Pons (tissue), 1 donor: ENCODE data around the gene HNRNPLL.
"Not testable (repeated sequence)": the region's sequence is repeated elsewhere in the genome, so short reads cannot be mapped to it uniquely, and the experiment has no call there.

ENCODE experiments used
- DNase-seq: peaks from one replicate; pipeline ENCODE4 v3.0.0-alpha.2; 2016; ENCODE audit warnings: low spot score

HNRNPLL gene

GRCh38 chr2:38602732-38603401, at the start of gene HNRNPLL:
HNRNPLL (minus strand) TSS chr2:38602928; CDS start chr2:38602626, 302 bp downstream.
- DNase-seq: peak; percentile 93

- DNase-seq: peak; percentile 9
These were observed 48.0 kb upstream of the HNRNPLL start for GRCh38 chr2:38650717-38651116.

- DNase-seq: no peak
These were observed 47.3 kb upstream of the HNRNPLL start for GRCh38 chr2:38650012-38650411.

- DNase-seq: no peak
These were observed 46.5 kb upstream of the HNRNPLL start for GRCh38 chr2:38649176-38649728.

- DNase-seq: no peak
These were observed 45.5 kb upstream of the HNRNPLL start for GRCh38 chr2:38648107-38648761.

GRCh38 chr2:38643683-38644511, 41.2 kb upstream of the HNRNPLL start:
- not testable (repeated sequence) for DNase-seq

- DNase-seq: no peak
These were observed 40.4 kb upstream of the HNRNPLL start for GRCh38 chr2:38643021-38643671.

GRCh38 chr2:38642373-38643017, 39.8 kb upstream of the HNRNPLL start:
- not testable (repeated sequence) for DNase-seq

GRCh38 chr2:38636069-38636468, 33.3 kb upstream of the HNRNPLL start:
- no peak for DNase-seq

GRCh38 chr2:38635139-38635538, 32.4 kb upstream of the HNRNPLL start:
- DNase-seq: no peak

GRCh38 chr2:38634684-38635083, 32.0 kb upstream of the HNRNPLL start:
- DNase-seq: no peak

- DNase-seq: no peak
These were observed 31.2 kb upstream of the HNRNPLL start for GRCh38 chr2:38633895-38634294.

- no peak for DNase-seq
These were observed 30.3 kb upstream of the HNRNPLL start for GRCh38 chr2:38632980-38633379.

GRCh38 chr2:38631976-38632375, 29.2 kb upstream of the HNRNPLL start:
- no peak for DNase-seq

GRCh38 chr2:38629684-38630083, 27.0 kb upstream of the HNRNPLL start:
- no peak for DNase-seq

GRCh38 chr2:38627391-38627790, 24.7 kb upstream of the HNRNPLL start:
- no peak for DNase-seq

- DNase-seq: no peak
These were observed 23.8 kb upstream of the HNRNPLL start for GRCh38 chr2:38626326-38627035.

- DNase-seq: peak; percentile 67
These were observed 19.5 kb upstream of the HNRNPLL start for GRCh38 chr2:38622210-38622609.

- no peak for DNase-seq
These were observed 18.3 kb upstream of the HNRNPLL start for GRCh38 chr2:38621018-38621417.

GRCh38 chr2:38620282-38620977, 17.7 kb upstream of the HNRNPLL start:
- DNase-seq: no peak
